Endodermal cell (in vitro differentiated cells): ENCODE results near the gene NUDT22. TPM values are rescaled to one million over a fixed set of nuclear protein-coding genes. Genes with fewer than 3 reads are reported as not detected.

Experiments
- DNase-seq: peaks from one replicate; pipeline ENCODE4 v3.0.0-alpha.2; 2017
- H3K27ac ChIP-seq: 2 replicates; pipeline ENCODE4 v1.5.1; 2013; ENCODE audit warnings: mild to moderate bottlenecking, low read depth, low read length, moderate library complexity
- H3K27me3 ChIP-seq: 2 replicates; pipeline ENCODE4 v1.6.1; 2013; ENCODE audit warnings: mild to moderate bottlenecking, low read length, moderate library complexity; ENCODE audit not compliant: insufficient read depth, control insufficient read depth, poor library complexity, severe bottlenecking
- H3K36me3 ChIP-seq: 2 replicates; pipeline ENCODE4 v1.7.0; 2013; ENCODE audit warnings: mild to moderate bottlenecking, low read length, moderate library complexity; ENCODE audit not compliant: control insufficient read depth, insufficient read depth
- H3K4me1 ChIP-seq: one replicate; pipeline ENCODE4 v1.7.0; 2013; ENCODE audit warnings: low read length; ENCODE audit not compliant: control insufficient read depth, insufficient read depth
- H3K4me3 ChIP-seq: 2 replicates; pipeline ENCODE4 v1.5.1; 2013; ENCODE audit warnings: mild to moderate bottlenecking, low read length, moderate library complexity
- H3K9ac ChIP-seq: 2 replicates; pipeline ENCODE4 v1.6.1; 2013; ENCODE audit warnings: mild to moderate bottlenecking, low read length, moderate library complexity; ENCODE audit not compliant: poor library complexity, severe bottlenecking; ENCODE audit errors: extremely low read depth
- H3K9me3 ChIP-seq: 2 replicates; pipeline ENCODE4 v1.6.1; 2013; ENCODE audit warnings: mild to moderate bottlenecking, low read length, moderate library complexity; ENCODE audit not compliant: control insufficient read depth
- H3K27ac Mint-ChIP-seq: 2 replicates; pipeline ENCODE4 v1.8.0; 2020; ENCODE audit warnings: mixed read lengths
- H3K27me3 Mint-ChIP-seq: 2 replicates; pipeline ENCODE4 v1.8.0; 2021; ENCODE audit warnings: mild to moderate bottlenecking, mixed read lengths; ENCODE audit not compliant: insufficient read depth
- H3K36me3 Mint-ChIP-seq: 2 replicates; pipeline ENCODE4 v1.8.0; 2020; ENCODE audit warnings: low read depth, mixed read lengths
- H3K4me1 Mint-ChIP-seq: 2 replicates; pipeline ENCODE4 v1.8.0; 2020; ENCODE audit warnings: mixed read lengths
- H3K4me3 Mint-ChIP-seq: 2 replicates; pipeline ENCODE4 v1.8.0; 2020; ENCODE audit warnings: mild to moderate bottlenecking, moderate library complexity, mixed read lengths
- H3K9me3 Mint-ChIP-seq: 2 replicates; pipeline ENCODE4 v1.8.0; 2020; ENCODE audit warnings: mild to moderate bottlenecking, mixed read lengths
- CTCF ChIP-seq: fragments of 200-600 bp; sonication (generic); conservative IDR thresholded peaks from 2 replicates; pipeline ENCODE4 v1.5.0; 2021; ENCODE audit warnings: antibody characterized with exemption, mild to moderate bottlenecking
- WGBS, 2 experiments: methylation state at CpG; one replicate each; pipeline versions ENCODE4 v1.1.5 to v1.1.7; 2013; ENCODE audit warnings: missing lambda C conversion rate in 2 of 2, mixed read lengths in 1 of 2; ENCODE audit not compliant: insufficient coverage in 1 of 2, insufficient read length in 1 of 2; 5-methylcytosine and 5-hydroxymethylcytosine counted together
- total RNA-seq, 2 donors: library from RNA; stranded (reverse); fragmentation: NEBNext Ultra II Directional in 1 of 2; extraction: Animal tissue kit (Norgen Biotek cat#: 25700) in 1 of 2; gene quantifications; 2 replicates in 1 of 2; 3 replicates in 1 of 2; pipeline ENCODE4 v1.2.1, GENCODE V29; 2021

Gene NUDT22
- total RNA-seq, 2 donors from 2014 or later = 54.4 to 55.9 TPM

GRCh38 chr11:64220798-64221197 lies 5.3 kb upstream of the NUDT22 start:
- Histone ChIP-seq H3K4me3 (no peak overlapping the region), H3K4me1 (no peaks in the 10 kb centered on the region), H3K9me3 (no peaks in the 10 kb centered on the region), H3K9ac (no peak overlapping the region), H3K27me3 (no peaks in the 10 kb centered on the region), H3K36me3 (peaks cover 5% of the 10 kb centered on the region), H3K27ac (no peak overlapping the region)
- WGBS, 2 experiments = 94 to 100% methylated on average over 12 to 14 of the region's 14 CpGs
- Mint-ChIP-seq H3K4me1 (peaks cover 5% of the 10 kb centered on the region), H3K27me3 (no peaks in the 10 kb centered on the region), H3K36me3 (peaks cover 9% of the 10 kb centered on the region), H3K4me3 (no peak overlapping the region), H3K27ac (no peak overlapping the region), H3K9me3 (no peaks in the 10 kb centered on the region)
- no peak for TF ChIP-seq CTCF
- DNase-seq = no peak

GRCh38 chr11:64222651-64223000 lies 3.4 kb upstream of the NUDT22 start:
- H3K27ac ChIP-seq = no peak overlapping the region
- WGBS, 2 experiments = 89% methylated on average over 9 of the region's 9 CpGs

GRCh38 chr11:64223001-64223651 lies 2.9 kb upstream of the NUDT22 start:
- Histone ChIP-seq H3K4me1 (peaks cover 4% of the 10 kb centered on the region), H3K27ac (no peak overlapping the region), H3K27me3 (no peaks in the 10 kb centered on the region), H3K9ac (no peak overlapping the region), H3K36me3 (peaks cover 5% of the 10 kb centered on the region), H3K9me3 (no peaks in the 10 kb centered on the region), H3K4me3 (no peak overlapping the region)
- H3K36me3 Mint-ChIP-seq = peaks cover 1% of the 10 kb centered on the region
- peaks cover 10% of the 10 kb centered on the region for H3K4me1 Mint-ChIP-seq
- H3K4me3 Mint-ChIP-seq = no peak overlapping the region
- no peaks in the 10 kb centered on the region for H3K27me3 Mint-ChIP-seq
- no peak overlapping the region for H3K27ac Mint-ChIP-seq
- WGBS, 2 experiments = 97% methylated on average over 13 to 24 of the region's 24 CpGs
- no peak for TF ChIP-seq CTCF
- no peaks in the 10 kb centered on the region for H3K9me3 Mint-ChIP-seq
- no peak for DNase-seq

More at GRCh38 chr11:64222651-64223000, 3.4 kb upstream of the NUDT22 start:
- no peak for DNase-seq
- H3K4me1 Mint-ChIP-seq = peaks cover 10% of the 10 kb centered on the region
- no peak overlapping the region for H3K9ac ChIP-seq
- H3K4me1 ChIP-seq = peaks cover 4% of the 10 kb centered on the region
- H3K4me3 Mint-ChIP-seq = no peak overlapping the region
- H3K27me3 ChIP-seq = no peaks in the 10 kb centered on the region
- TF ChIP-seq CTCF = no peak
- no peak overlapping the region for H3K27ac Mint-ChIP-seq
- H3K4me3 ChIP-seq = no peak overlapping the region
- H3K27me3 Mint-ChIP-seq = no peaks in the 10 kb centered on the region
- no peaks in the 10 kb centered on the region for H3K9me3 Mint-ChIP-seq
- H3K36me3 ChIP-seq = peaks cover 5% of the 10 kb centered on the region
- peaks cover 3% of the 10 kb centered on the region for H3K36me3 Mint-ChIP-seq
- no peaks in the 10 kb centered on the region for H3K9me3 ChIP-seq
